ENCODE data around the gene CXCL10. TPM values are rescaled to one million over a fixed set of nuclear protein-coding genes. Genes with fewer than 3 reads are reported as not detected.
"Not testable (repeated sequence)": the region's sequence is repeated elsewhere in the genome, so short reads cannot be mapped to it uniquely, and the experiment has no call there.

Gene CXCL10
- 0.23 TPM for polyA plus RNA-seq (ENCODE audit: insufficient read length)

DNA sequence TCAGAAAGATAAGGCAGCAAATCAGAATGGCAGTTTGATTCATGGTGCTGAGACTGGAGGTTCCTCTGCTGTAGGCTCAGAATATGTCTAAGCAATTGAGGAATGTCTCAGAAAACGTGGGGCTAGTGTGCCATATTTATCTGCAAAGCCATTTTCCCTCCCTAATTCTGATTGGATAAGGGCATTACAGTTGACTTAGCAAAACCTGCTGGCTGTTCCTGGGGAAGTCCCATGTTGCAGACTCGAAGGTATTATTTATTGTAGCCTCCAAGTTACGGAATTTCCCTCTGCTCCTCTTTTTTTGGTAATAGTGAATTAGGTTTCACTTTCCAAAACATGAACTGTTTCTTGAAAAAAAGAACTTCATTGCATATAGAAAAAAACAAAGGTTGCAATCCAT, at the start of gene CXCL10:
Gene CXCL10 (minus strand): TSS at position 109 of the 400 bp plus-strand sequence. CDS start 66 bp downstream, at position 43.
- no peak for DNase-seq (ENCODE audit: low read depth)

DNA sequence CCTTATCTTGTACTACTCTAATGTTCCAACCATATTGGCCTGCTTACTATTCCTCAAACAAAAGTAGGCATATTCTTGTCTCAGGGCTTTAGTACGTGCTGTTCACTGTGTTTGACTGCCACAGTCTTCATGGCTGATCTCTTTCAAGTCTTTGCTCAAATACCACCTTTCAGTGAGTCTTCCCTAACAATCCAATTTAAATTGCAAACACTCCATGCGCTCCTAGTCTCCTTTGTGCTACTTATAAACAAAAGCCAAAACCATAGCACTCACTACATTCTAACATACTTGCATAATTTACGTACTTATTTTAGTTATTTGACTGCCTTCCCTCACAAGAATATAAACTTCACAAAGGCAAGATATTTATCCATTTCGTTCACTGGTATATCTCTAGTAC, 49.5 kb upstream of the CXCL10 start:
- no peak for DNase-seq (ENCODE audit: low read depth)

DNA sequence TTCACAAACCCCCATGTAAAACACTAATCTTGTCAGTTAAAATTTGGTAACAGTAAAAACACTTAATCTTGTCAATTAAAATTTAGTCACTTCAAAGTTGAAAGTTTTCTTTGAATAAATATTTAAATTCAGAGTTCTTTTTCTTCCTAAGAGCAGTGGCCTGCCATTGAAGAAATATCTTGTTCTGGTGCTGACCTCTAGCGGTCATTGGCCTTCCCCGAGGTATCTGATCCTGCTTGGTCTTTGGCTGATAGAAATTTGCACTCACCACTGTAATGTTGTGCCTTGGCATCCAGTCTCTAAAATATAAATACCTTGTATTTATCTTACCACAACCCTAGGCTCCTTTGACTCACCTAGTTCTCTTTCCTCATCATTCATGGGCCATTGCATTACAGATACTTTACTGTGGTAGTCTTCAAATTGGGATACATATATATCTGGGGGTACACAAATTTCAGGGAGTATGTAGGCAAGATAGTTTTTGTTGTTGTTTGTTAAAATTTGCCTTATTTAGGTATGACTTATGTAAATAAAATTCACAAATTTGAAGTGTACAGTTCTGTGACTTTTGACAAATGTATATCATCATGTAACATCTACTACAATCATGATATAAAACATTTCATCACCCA, 44.5 kb upstream of the CXCL10 start:
- DNase-seq (ENCODE audit: low read depth) = peak; percentile 58

DNA sequence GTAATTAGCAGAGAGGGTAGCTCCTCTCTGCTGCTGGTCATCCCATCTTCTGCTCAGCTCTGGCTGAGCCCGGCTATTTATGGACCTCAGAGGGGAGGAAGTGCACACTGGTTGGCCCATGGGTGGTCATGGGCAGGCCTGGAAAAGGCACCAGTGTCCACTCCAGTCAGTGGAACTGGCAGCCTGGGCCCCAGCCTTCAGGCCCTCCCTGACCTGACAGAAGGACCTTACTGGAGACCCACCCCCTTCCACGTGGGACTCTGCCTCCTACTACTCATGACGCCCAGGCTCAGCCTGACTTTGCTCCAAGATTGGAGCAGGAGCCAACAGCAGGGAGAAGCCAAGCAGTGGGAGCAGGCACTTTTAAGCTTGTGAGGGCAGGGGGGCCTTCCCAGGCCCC, 43.2 kb upstream of the CXCL10 start:
- no peak for DNase-seq (ENCODE audit: low read depth)

DNA sequence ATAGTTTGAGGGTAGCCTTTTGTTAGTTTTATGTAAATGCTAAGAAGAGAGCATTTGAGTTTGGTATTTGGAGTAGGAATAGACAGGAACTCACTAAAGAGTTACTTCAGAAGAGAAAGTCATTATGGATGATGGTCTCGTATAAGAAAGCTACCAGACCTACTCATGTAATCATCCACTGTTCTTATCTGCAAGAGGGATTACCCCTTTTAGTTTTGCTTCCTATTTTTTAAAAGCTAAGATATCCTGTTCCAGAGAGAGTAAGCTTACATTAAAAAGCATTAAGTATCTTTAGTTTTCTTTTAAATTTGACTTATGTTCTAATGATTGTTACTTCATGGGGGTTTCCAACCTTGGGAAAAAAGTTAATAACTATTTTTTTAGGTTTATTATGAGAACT, 38.7 kb upstream of the CXCL10 start:
- DNase-seq (ENCODE audit: low read depth) = no peak

DNA sequence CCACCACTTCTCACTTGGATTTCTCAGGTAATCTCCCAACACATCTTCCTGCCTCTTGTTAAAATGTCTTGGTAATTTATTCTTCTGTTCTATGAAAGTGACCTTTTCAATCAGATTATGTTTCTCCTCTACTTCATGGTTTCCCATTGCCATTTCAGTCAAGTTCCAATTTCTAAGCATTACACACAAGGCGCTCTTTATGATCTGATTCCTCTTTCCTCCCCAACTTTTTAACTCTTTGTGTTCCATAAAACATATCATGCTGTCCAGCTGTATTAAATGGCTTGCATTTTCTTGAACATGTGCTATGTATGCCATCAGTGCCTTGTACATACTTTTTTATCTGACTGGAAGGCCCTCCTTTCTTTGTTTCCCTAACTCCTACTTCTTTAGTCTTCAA, 38.1 kb upstream of the CXCL10 start:
- no peak for DNase-seq (ENCODE audit: low read depth)

DNA sequence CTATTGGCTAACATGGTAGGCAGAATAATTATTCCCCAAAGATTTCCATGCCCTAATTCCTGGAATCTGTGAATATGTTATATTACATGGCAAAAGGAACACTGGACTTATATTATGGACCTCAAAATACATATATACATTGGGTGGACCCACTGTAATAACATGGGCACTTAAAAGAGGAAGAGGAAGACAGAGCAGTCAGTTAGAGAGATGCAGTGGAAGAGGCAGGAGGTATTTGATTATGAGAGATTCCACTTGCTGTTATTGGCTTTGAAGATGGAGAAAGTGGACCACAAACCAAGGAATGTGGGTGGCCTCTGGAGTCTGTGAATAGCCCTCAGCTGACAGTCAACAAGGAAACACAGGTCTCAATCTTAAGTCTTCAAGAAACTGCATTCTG, 37.2 kb upstream of the CXCL10 start:
- DNase-seq (ENCODE audit: low read depth) = no peak

DNA sequence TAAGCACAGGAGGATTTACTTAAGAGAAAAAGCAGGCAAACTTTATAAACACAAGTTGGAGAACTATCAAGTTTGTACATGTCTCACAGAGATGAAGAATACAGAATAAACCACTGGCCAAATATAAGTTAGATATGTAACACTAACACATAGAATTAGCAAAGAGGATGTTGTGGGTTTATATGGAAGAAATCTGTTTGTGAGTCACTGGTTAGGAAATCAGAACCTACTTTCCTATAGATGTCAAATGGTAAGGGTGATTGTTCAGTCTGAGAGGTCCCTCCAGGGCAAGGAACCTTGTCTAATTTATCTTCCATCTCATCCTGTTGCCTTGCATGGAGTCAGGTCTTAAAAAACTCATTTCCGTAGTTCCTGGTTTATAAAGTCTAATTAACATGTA, 36.5 kb upstream of the CXCL10 start:
- DNase-seq (ENCODE audit: low read depth) = no peak

DNA sequence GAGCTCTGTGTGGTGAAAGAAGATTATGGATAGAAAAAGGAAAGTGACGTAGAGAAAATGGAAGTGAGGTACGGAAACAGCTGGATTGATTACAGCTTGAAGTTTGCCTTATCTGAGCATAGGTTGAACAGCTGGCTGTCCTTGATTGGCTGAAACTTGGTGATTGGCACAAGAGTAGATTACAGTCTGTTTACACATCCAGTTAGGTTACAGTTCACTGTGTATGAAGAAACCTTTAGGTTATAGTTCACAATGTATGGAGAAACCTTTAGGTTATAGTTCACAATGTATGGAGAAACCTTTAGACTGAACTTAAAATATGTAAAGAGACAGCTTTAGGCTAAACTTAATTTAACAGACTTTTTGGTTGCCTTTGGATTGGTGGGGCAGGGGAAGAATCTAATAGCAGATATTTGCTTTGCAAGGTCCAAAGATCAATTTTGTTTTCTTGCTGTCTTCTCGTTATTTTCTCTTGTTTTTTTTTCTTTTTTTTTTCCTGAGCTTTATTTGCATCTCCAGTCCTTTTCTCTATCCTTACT, 35.7 kb upstream of the CXCL10 start:
- no peak for DNase-seq (ENCODE audit: low read depth)

DNA sequence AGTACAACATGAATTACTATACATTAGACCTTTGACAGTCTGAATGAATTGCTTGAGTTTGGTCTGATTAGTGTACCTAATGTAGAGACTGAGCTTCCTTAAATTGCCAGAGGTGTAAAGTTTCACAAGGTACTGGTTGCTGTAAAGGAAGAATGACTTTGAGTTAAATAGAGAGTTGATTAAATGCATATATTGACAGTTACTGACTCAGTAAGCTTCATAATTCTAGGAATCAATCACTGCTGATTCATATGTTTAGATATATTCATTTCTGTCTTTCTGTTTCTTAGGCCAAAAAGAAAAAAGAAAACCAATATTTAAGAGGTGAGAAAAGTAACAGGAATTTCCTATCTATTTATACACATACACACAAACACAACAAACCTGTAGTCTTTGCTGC, 35.0 kb upstream of the CXCL10 start:
- no peak for DNase-seq (ENCODE audit: low read depth)

DNA sequence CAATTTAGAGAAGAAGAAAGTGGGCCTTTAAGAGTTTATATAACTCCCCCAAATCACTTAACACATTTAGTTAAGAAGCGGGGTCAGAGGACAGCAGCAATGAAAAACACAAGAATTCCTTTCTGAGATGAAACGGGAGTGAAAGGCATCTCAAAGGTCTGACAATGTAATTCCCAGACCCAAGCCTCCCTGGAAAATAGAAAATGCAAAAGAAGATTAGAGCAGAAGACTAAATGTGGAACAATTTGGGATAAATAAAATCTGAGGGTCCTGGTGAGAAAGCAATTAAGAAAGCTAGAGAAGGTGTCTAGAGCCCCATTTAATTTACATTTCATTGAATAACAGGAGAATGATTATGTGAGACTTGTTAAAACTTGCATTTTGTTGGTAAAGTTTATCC, 32.1 kb upstream of the CXCL10 start:
- no peak for DNase-seq (ENCODE audit: low read depth)

DNA sequence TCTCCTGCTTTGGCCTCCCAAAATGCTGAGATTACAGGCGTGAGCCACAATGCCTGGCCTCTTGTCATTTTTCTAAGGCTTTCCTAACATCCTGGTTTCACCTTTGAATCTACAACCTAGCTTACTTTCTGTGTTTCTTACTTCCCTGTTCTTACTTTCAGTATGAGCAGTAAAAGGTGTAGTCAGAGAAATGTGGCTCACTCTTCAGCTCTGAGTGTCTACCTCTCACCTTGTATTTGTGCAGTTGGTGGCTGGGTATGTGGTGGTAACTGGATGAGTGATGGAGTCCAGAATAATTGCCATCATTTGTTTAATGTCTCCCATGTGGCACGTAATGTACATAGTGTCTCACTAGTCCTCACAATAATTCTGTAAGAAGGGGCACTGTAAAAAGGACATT, 31.7 kb upstream of the CXCL10 start:
- no peak for DNase-seq (ENCODE audit: low read depth)

DNA sequence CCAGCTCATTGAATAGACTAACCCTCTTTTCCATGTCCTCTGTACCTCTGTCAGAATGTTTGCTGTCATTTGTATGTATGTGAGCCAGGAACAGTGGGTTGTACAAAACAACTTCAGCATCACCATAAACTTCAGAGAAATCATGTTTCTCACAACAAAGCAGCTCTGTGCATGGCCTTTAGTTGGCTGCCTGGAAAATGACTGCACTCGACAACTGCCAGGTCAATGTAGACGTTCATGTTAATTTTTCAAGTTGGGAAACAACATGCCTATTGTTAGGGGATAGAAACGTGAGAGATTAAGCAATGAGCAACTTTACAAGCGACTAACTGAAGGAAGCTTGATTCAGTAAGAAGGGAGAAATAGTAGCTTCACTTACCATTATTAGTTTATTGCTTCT, 30.4 kb upstream of the CXCL10 start:
- DNase-seq (ENCODE audit: low read depth) = no peak

DNA sequence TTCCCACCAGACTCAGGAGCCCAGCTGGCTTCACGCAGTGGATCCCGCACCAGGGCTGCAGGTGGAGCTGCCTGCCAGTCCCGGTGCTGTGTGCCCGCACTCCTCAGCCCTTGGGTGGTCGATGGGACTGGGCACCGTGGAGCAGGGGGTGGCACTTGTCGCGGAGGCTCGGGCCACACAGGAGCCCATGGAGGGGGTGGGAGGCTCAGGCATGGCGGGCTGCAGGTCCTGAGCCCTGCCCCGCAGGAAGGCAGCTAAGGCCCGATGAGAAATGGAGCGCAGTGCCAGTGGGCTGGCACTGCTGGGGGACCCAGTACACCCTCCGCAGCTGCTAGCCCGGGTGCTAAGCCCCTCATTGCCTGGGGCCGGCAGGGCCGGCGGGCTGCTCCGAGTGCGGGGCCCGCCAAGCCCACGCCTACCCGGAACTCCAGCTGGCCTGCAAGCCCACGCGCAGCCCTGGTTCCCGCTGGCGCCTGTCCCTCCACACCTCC, 27.3 kb upstream of the CXCL10 start:
- DNase-seq (ENCODE audit: low read depth) = not testable (repeated sequence)

DNA sequence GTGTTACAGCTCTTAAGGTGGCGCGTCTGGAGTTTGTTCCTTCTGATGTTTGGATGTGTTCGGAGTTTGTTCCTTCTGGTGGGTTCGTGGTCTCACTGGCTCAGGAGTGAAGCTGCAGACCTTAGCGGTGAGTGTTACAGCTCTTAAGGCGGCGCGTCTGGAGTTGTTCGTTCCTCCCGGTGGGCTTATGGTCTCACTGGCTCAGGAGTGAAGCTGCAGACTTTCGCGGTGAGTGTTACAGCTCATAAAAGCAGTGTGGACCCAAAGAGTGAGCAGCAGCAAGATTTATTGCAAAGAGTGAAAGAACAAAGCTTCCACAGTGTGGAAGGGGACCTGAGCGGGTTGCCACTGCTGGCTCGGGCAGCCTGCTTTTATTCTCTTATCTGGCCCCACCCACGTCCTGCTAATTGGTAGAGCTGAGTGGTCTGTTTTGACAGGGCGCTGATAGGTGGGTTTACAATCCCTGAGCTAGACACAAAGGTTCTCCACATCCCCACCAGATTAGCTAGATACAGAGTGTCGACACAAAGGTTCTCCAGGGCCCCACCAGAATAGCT, 26.6 kb upstream of the CXCL10 start:
- not testable (repeated sequence) for DNase-seq (ENCODE audit: low read depth)

DNA sequence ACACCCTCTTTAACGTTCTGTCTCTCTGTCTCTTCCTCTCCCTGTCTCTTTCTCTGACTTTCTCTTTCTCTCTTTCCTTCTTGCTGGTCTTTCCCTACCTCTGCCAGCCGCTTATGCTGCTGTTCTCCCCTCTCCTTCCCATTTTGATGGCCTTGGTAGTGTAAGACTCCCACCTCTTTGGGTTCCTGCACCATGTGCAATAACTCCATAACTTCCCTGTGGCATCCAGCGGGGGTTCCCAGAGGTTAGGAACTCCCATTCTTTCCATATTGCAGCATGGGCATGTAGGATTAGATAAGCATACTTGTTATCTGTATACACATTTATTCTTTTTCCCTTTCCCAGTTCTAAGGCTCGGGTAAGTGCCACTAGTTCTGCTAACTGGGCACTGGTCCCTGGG, 21.4 kb upstream of the CXCL10 start:
- not testable (repeated sequence) for DNase-seq (ENCODE audit: low read depth)

DNA sequence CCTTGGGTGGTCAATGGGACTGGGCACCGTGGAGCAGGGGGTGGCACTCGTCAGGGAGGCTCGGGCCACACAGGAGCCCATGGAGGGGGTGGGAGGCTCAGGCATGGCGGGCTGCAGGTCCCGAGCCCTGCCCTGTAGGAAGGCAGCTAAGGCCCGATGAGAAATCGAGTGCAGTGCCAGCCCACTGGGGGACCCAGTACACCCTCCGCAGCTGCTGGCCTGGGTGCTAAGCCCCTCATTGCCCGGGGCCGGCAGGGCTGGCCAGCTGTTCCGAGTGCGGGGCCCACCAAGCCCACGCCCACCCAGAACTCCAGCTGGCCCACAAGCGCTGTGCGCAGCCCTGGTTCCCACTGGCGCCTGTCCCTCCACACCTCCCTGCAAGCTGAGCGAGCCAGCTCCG, 20.0 kb upstream of the CXCL10 start:
- DNase-seq (ENCODE audit: low read depth) = not testable (repeated sequence)

DNA sequence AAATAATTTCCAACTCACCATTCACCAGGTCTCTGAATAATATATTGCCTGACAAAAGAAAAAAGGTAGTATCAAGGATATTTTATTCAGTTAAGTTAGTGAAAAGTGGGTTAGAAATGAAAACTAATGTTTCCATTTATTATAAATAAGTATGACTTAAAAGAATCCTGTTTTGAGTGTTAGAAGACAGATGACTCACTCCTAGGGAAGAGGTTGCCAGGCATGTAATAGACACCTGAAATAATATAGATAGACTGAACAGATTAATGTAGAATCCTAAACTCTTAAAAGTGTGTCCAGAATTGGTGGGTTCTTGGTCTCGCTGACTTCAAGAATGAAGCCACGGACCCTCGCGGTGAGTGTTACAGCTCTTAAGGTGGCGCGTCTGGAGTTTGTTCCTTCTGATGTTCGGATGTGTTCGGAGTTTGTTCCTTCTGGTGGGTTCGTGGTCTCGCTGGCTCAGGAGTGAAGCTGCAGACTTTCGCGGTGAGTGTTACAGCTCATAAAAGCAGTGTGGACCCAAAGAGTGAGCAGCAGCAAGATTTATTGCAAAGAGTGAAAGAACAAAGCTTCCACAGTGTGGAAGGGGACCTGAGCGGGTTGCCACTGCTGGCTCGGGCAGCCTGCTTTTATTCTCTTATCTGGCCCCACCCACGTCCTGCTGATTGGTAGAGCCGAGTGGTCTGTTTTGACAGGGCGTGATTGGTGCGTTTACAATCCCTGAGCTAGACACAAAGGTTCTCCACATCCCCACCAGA, 19.1 kb upstream of the CXCL10 start:
- DNase-seq (ENCODE audit: low read depth) = not testable (repeated sequence)

DNA sequence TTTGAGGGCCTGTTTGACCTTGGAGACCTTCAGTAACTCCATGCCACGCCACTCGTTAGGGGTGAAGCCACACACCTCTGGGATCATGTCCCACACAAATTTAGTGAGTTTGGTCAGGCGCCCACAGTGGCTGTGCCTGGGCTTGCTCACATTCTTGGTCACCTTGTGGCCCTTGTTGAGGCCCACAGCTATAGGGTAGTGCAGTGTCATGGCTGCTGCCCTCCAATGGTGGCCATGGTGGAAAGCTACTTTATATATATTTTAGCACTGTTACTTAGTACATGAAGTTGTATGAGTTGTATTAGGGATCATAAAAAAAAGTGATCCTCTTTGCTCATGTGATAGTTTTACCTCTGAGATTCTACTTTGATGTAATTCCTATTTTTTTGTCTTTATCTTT, 13.6 kb upstream of the CXCL10 start:
- no peak for DNase-seq (ENCODE audit: low read depth)

DNA sequence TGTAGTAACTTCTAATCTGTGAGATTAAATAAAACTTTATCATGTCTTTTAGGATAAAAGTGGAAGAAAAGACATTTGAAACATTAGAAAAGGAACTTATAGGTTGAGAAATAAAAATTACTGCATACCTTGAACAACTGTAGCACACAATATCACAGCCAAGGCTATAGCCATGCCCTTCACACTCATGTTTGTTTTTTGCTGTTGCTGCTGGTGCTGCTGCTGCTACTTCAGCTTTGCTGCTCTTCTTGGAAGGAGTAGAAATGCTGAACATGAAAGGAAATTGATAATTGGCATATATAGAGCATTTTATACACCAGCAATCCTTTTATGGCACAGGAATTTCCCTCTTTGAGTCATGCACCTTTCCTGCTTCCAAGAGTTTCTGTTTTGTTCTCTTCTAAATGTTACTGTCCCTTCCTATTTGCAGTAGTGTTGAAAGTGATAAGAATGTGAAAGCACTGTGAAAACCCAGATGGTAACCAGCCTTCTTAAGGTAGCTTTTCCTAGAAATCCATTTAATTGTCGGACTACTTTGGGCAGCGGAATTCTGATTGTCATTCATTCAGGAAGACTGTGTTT, 12.6 kb upstream of the CXCL10 start, which contains the start of gene CXCL11:
Gene CXCL11 (minus strand): TSS at position 272 of the 582 bp plus-strand sequence. CDS start 83 bp downstream, at position 189.
- no peak for DNase-seq (ENCODE audit: low read depth)

DNA sequence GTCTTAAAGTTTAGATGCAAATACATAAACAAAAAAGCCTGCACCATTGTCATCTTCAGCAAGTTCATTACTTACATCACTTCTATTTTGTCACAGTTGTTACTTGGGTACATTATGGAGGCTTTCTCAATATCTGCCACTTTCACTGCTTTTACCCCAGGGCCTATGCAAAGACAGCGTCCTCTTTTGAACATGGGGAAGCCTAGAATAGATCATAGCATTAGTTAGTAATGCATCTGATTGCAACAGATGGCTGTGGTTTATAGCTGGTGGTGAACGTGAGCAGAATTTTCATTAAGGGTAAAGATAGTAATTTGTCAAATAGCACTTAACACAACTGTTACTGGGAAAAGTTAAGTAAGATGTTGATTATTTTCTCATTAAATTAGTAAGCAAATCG, 11.8 kb upstream of the CXCL10 start:
- no peak for DNase-seq (ENCODE audit: low read depth)

DNA sequence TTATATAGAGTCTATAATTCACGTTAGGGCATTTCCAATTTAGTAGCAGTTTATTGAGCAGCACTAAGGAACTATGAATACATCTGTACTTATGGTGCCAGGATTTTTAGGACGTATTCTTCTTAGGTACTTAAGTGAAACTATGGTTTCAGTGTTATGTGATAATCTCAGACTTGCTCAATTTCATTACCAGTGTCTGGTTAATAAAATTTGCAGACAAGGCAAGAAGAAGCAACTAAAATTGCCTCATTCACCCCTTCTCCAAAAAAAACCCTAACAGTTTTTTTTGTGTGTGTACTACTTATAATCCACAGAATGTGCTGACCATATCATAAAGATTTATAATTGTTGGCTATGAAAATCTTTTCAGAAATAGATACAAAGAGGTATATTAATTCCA, 6.0 kb upstream of the CXCL10 start:
- no peak for DNase-seq (ENCODE audit: low read depth)

Measured in forelimb muscle (tissue), 1 donor.